Brain microvascular endothelial cell (primary cell): ENCODE results near the gene ZKSCAN5.
"Not testable (repeated sequence)": the region's sequence is repeated elsewhere in the genome, so short reads cannot be mapped to it uniquely, and the experiment has no call there.

Source experiments
- DNase-seq: peaks from one replicate; pipeline ENCODE4 v3.0.0-alpha.2; 2020
- H3K27ac ChIP-seq: fragments of 250-450 bp; sonication (Bioruptor Pico); 2 replicates; pipeline ENCODE4 v1.5.1; 2020; ENCODE audit warnings: mild to moderate bottlenecking, moderate library complexity
- H3K27me3 ChIP-seq: fragments of 250-450 bp; sonication (Bioruptor Pico); replicated peaks from 2 replicates; pipeline ENCODE4 v1.5.1; 2020; ENCODE audit warnings: mild to moderate bottlenecking
- H3K36me3 ChIP-seq: fragments of 250-450 bp; sonication (Bioruptor Pico); replicated peaks from 2 replicates; pipeline ENCODE4 v1.5.1; 2020; ENCODE audit warnings: mild to moderate bottlenecking
- H3K4me3 ChIP-seq: 2 replicates; pipeline ENCODE4 v1.5.1; 2011; ENCODE audit warnings: low read depth, mild to moderate bottlenecking, control low read depth, low read length, moderate library complexity
- in situ Hi-C: cut with HindIII; loops from 2 replicates; pipeline ENCODE4 v1.10.0; 2017; ENCODE audit warnings: low sequenced_read_pairs, low pct_ligation_motif_present
- TF ChIP-seq, protein P1 (sequence below): IDR thresholded peaks from 2 replicates; pipeline ENCODE4 v1.5.1; 2011; ENCODE audit warnings: low read depth, mild to moderate bottlenecking, moderate library complexity, low read length, control low read depth, inconsistent platforms; ENCODE audit errors: missing control alignments

The ZKSCAN5 gene

DNA sequence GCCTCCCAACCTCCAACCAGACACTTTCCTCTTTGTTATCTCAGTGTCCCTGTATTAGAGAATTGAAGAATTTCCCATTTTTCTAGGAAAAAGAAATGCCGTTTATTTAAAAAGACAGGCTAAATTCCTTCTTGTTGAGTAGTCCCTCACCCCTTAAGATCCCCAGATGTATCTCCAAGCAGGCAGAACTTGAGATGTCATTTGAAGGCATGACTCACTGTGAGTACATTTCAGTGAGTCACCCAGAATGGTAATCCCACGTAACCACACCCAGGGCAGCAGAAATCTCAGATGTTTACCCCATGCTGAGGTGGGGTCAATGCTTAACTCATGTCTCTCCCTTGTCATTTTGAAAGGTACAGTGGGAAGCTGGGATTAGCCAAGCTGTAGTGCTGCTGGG lies 58.4 kb downstream of the ZKSCAN5 start:
- Histone ChIP-seq H3K36me3 (peaks cover 50% of the 10 kb centered on the region), H3K27ac (peak overlapping the region; percentile 92), H3K4me3 (no peak overlapping the region), H3K27me3 (no peaks in the 10 kb centered on the region)
- in situ Hi-C loops, result no loop called here
- peak; percentile 98 for DNase-seq
- TF ChIP-seq, protein P1, sequence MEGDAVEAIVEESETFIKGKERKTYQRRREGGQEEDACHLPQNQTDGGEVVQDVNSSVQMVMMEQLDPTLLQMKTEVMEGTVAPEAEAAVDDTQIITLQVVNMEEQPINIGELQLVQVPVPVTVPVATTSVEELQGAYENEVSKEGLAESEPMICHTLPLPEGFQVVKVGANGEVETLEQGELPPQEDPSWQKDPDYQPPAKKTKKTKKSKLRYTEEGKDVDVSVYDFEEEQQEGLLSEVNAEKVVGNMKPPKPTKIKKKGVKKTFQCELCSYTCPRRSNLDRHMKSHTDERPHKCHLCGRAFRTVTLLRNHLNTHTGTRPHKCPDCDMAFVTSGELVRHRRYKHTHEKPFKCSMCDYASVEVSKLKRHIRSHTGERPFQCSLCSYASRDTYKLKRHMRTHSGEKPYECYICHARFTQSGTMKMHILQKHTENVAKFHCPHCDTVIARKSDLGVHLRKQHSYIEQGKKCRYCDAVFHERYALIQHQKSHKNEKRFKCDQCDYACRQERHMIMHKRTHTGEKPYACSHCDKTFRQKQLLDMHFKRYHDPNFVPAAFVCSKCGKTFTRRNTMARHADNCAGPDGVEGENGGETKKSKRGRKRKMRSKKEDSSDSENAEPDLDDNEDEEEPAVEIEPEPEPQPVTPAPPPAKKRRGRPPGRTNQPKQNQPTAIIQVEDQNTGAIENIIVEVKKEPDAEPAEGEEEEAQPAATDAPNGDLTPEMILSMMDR, result no peak

DNA sequence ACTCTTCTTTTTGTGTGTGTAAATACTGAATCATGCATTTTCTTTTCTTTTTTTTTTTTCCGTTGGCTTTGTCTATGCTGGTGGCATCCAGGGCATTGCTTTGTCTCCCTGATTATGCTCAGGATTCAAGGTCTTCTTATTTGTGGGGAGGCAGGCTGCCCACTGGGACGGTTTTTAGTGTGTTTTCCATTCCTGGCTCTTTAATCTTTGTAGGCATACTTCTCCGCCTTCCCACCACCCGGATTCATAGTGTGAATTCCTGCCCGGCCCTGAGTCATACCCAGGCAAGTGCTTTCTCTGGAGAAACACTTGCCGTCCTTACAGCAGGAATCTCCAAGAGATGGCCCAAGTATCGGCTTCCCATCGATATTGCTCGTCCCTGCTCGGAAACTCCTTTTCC lies 59.2 kb downstream of the ZKSCAN5 start:
- peak; percentile 87 for DNase-seq

DNA sequence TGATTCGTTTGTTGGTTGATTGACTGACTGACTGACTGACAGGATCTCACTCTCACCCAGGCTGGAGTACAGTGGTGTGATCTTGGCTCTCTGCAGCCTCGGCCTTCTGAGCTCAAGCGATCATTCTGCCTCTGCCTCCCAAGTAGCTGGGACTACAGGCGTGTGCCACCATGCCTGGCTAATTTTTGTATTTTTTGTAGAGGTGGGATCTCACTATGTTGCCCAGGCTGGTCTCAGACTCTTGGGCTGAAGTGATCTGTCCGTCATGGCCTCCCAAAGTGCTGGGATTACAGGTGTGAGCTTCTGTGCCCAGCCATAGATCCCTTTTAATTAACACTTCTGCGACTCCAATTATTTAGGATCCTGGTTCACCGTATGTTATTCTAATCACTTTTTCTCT lies 64.3 kb downstream of the ZKSCAN5 start:
- DNase-seq, H3K27me3 ChIP-seq, in situ Hi-C loops, H3K27ac ChIP-seq, H3K4me3 ChIP-seq: not testable (repeated sequence)
- peaks cover 64% of the 10 kb centered on the region for H3K36me3 ChIP-seq

More for the DNA sequence above, 59.2 kb downstream of the ZKSCAN5 start:
- in situ Hi-C loops, result no loop called here
- Histone ChIP-seq H3K27me3 (no peaks in the 10 kb centered on the region), H3K27ac (peak overlapping the region; percentile 92), H3K4me3 (no peak overlapping the region), H3K36me3 (peaks cover 53% of the 10 kb centered on the region)
- TF ChIP-seq, protein P1, result no peak

DNA sequence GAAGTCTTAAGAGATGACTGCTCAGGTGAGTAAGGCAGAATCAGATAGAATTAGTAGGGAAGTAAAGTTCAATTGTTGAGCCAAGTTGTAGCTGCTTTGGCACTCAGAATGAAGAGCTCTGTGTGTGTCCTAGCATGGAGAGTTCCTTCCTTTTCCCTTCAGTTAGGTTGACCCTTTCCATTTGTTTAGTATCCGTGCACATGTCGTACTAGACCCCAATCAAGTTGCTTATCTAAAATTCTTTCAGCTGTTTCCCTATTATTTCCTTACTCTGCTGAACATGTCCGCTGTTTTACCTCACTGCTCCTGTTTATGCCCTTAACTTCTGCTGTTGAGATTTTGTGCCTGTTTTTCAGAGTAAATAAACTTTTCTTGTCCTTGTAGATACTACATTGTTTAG lies 67.3 kb downstream of the ZKSCAN5 start:
- TF ChIP-seq, protein P1, result no peak
- no peak for DNase-seq
- in situ Hi-C loops, result no loop called here
- Histone ChIP-seq H3K36me3 (peaks cover 39% of the 10 kb centered on the region), H3K27ac (no peak overlapping the region), H3K4me3 (no peak overlapping the region), H3K27me3 (no peaks in the 10 kb centered on the region)

DNA sequence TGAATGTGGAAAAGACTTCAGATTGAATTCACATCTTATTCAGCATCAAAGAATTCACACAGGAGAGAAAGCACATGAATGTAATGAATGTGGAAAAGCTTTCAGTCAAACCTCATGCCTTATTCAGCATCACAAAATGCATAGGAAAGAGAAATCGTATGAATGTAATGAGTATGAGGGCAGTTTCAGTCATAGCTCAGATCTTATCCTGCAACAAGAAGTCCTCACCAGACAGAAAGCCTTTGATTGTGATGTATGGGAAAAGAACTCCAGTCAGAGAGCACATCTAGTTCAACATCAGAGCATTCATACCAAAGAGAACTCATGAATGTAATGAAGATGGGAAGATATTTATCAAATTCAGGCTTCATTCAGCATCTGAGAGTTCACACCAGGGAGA lies 68.8 kb downstream of the ZKSCAN5 start:
- in situ Hi-C loops, result no loop called here
- H3K36me3 ChIP-seq, result peaks cover 39% of the 10 kb centered on the region
- no peak for DNase-seq
- H3K27me3 ChIP-seq, result no peaks in the 10 kb centered on the region
- no peak overlapping the region for H3K4me3 ChIP-seq
- TF ChIP-seq, protein P1, result no peak
- no peak overlapping the region for H3K27ac ChIP-seq

DNA sequence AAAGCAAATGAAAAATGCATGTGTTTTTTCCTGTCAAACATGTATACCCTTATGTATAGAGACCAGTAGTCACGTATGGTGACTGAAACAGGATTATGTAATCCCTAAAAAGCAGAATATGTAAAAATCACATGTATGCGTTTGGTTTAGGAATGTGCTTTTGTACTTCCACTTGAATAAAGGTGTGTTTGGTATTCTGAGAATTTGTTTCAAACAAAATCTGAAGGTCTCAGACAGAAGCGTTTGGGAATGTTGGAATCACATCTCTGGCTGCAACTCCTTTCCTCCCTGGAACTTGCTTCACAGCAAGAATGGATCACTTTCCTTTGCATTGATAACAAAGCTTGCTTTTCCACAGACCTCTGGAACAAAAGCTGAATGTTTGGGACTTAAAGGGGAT lies 71.8 kb downstream of the ZKSCAN5 start:
- in situ Hi-C loops, result no loop called here
- Histone ChIP-seq H3K36me3 (peaks cover 24% of the 10 kb centered on the region), H3K27ac (no peak overlapping the region), H3K27me3 (no peaks in the 10 kb centered on the region), H3K4me3 (no peak overlapping the region)
- no peak for DNase-seq
- TF ChIP-seq, protein P1, result no peak
